GM21723 (cell line): ENCODE data around the gene DNAH17.

Experiments
- ATAC-seq: cut with Tn5 transposase; IDR thresholded peaks from one replicate; pipeline ENCODE4 v1.9.1; 2021; ENCODE audit warnings: mild to moderate bottlenecking, moderate library complexity; ENCODE audit not compliant: unreplicated experiment

The DNAH17 gene

DNA sequence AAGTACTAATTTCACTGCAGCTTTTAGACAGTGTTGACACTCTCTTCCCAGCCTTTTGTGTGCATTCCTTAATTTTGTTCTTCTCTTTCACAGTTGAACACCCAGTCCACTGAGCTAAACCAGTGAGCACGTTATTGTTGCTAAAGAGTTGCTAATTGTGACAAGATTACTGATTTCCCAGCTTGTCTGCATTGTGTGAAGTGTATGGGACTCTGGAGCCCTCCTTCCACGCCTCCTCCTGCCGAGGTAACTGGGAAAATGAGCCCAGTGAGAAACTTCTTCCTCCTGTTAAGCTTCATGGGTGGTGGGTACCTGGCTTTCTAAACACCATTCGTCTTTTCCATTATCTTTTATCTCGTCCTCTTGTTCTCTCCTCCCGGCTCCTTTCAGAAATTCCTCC lies 29.8 kb upstream of the DNAH17 start:
- ATAC-seq = no peak

- ATAC-seq = no peak
Observed at GRCh38 chr17:78605886-78606285, 28.7 kb upstream of the DNAH17 start.

DNA sequence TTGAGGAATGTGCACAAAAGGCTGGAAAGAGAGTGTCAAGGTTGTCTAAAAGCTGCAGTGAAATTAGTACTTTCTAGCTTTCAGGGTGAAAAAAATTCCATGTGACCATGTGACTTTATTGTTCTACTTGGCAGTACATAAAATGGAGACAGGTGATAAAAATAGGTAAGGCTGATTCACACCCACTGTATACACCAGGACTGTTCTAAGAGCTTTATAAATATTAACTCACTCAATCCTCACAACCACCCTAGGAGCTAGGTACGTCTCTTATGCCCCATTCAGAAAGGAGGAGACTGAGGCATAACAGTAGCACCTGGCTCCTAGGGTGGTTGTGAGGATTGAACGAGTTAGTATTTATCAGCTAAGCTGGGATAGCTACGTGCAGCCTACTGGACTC lies 28.2 kb upstream of the DNAH17 start:
- no peak for ATAC-seq

GRCh38 chr17:78602246-78602645 lies 25.1 kb upstream of the DNAH17 start:
- no peak for ATAC-seq

GRCh38 chr17:78601577-78602190 lies 24.5 kb upstream of the DNAH17 start:
- ATAC-seq = no peak

DNA sequence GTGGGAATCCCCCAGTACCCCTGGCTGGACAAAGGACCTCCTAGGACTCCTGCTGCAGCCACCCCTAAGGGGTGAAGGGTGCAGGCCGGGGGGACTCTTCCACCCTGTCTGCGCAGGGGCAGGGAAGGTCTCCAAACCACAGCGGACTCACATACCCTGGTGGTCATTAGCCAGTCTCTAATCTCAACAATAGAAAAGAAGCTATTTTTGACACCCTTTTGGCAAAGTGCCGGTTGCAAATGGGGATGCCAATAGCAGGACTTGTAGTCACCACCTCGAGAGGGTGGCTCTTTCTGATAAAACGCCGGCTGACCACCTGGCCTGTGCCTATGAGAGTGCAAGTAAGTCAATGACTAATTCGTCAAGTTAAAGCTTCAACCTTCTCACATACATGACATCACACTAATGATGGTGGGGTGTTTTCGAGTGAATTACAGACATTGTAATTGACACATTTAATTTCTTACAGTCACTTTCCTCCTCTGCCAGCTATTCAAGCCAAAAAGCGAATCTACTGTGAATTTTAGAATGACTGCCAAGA lies 23.1 kb upstream of the DNAH17 start:
- ATAC-seq = no peak

DNA sequence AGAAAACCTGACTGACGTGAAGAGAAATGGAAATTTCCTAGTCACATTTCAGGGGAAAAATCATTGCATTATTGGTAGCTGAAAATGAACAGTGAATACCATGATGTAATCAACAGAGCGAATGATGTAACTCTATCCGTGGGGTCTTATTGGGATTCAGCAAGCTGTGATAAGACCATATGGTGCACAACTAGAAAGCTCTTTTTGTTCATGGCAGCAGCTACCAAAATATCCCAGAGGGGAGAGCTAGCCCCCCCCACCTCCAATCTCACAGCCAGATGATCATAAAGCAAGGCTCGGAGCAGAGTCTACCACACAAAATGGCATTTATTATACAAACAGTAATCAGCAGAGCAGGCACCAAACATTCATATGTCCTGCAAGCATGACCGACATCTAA lies 22.2 kb upstream of the DNAH17 start:
- ATAC-seq = no peak

DNA sequence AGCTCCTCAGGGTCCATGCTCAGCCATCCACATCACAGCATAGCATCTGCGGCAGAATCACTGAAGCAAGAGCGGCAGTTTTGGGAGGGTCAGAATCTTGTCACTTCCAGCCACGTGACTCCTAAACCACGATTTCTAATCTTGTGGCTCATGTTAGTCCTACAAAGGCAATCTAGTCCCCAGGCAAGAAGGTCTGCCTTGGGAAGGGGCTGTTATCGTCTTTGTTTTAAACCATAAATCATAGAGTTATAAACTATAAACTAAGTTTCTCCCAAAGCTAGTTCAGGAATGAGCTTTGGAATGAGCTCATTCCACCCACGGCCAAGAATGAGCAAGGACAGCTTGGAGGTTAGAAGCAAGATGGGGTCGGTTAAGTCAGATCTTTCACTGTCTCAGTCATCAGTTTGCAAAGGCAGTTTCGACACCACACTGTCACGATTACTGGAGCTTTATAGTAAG lies 20.8 kb upstream of the DNAH17 start:
- ATAC-seq = no peak

DNA sequence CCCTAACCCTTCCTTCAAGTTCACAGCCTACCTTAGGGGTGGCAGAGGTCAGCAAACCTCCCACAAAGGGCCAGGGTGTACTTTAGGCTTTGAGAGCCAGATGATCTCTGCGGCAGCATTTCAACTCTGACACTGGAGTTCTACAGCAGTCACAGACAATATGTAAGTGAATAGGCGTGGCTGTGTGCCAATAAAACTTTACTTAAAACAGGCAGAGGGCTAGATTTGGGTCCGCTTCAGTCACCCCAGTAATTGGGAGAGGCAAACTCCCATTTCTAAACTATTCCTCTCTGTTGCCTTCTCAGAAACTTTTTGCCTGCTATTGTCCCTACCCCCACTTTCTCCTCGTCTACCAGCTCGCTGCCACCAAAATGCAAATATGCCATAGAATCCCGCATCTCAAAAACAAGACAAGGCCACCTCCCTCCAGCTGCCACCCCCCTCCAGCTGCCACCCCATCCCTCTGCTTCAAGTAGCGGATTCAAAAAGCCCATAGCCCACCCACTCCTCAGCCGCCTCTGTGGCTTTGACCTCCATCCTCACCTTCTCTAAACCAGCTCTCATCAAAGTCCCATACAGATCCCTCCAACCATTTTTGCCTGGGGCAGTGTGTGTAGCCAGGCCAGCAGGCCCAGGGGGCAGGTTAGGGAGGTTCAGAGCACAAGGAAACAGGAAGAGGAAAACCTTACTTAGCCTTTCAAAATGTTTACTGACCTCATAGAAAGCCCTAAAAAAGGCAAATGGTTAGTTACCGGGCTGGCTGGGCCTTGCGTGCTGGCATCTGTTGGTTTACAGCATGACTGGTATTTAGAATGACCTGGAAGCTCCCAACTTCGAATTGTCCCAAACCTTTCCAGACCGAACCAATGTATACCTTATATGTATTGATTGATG lies 19.9 kb upstream of the DNAH17 start:
- no peak for ATAC-seq

GRCh38 chr17:78595135-78595810 lies 18.1 kb upstream of the DNAH17 start:
- ATAC-seq = no peak

- ATAC-seq = no peak
Observed at GRCh38 chr17:78592991-78593329, 15.8 kb upstream of the DNAH17 start.

DNA sequence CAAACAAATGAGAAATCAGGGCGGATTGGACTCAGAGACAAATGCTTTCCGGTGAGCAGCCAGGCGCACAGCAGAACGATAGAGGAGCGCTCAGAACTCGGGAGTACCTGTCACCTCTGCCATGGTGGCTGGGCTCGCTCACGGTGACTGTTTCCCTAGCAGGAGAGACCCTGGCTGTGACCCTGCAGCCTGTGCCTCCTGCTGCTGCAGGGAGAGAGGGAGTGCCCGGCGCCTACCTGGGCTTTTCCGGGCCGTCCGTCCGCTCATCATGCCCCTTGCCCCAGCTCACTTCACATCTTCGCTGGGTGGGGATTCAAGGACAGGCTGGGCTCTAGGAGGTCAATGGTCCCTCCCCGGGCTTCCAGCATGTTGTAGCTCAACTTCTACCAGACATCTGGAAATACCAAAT lies 14.1 kb upstream of the DNAH17 start:
- no peak for ATAC-seq

GRCh38 chr17:78589885-78590284 lies 12.7 kb upstream of the DNAH17 start:
- ATAC-seq = no peak

- ATAC-seq = no peak
Observed at GRCh38 chr17:78589031-78589675, 12.0 kb upstream of the DNAH17 start.

- ATAC-seq = no peak
Observed at GRCh38 chr17:78588258-78589030, 11.2 kb upstream of the DNAH17 start.

GRCh38 chr17:78585006-78585630 lies 7.9 kb upstream of the DNAH17 start:
- ATAC-seq = no peak

DNA sequence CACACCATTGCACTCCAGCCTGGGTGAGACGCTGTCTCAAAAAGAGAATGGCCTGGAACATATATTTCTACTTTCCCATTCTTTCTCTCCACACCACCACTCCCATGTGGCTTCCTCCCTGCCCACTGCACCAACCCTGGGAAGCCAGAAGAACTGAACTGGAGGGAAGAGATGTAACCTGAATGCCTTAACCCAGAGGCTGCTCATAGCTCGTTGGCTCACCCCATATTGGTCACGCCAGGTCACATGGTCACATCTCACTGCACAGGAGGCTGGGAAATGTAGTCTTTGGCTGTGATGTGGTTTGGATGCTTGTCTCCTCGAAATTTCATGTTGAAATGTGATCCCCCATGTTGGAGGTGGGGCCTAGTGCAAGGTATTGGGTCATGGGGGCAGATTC lies 5.9 kb upstream of the DNAH17 start:
- no peak for ATAC-seq

DNA sequence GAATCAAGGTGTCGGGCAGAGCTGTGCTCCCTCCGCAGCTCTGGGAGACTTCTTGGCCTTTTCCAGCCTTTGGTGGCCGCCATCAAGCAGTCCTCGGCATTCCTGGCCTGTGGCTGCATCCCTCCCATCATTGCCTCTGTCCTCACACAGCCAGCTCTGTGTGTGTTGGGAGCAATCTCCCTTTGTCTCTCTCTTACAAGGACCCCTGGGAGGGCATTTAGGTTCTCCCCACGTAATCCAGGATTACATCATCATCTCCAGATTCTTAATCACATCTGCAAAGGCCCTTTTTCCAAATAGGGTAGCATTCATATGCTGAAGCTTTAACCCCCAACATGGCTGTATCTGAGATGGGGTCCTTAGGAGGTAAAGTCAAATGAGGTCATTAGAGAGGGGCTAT lies 4.1 kb upstream of the DNAH17 start:
- no peak for ATAC-seq

DNA sequence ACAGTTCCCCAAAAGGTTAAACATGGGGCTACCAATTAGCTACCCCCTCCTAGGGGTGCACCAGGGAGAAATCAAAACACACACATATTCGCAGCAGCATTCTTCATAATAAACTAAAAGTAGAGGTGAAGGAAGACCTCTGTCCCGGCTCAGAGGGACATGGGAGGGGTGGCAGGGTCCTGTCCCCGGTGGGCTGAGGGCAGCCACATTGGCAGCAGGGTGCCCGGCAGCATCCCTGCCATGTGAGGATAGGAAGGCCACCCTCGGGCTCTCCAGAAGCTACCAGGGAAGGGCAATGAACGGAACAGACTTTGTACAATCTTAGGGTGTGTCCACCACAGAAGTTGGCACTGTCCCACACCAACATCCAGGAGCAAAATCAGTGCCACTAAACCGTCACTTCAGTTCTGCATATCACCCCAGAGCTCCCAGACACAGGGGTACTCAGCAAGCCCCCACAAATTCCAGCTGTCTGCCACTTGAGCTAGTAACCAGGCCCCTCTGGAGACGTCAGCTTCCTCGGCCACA lies 3.1 kb upstream of the DNAH17 start:
- no peak for ATAC-seq
